Hepatocyte (in vitro differentiated cells): ENCODE results near the gene SORCS2.

Experiments used
- CTCF ChIP-seq: fragments of 200-600 bp; sonication (generic); IDR thresholded peaks from 2 replicates; pipeline ENCODE4 v1.5.1; 2016; ENCODE audit warnings: antibody characterized with exemption, mild to moderate bottlenecking; ENCODE audit not compliant: poor library complexity
- EZH2 ChIP-seq: fragments of 200-600 bp; sonication (generic); IDR thresholded peaks from 2 replicates; pipeline ENCODE4 v1.6.1; 2016; ENCODE audit warnings: antibody characterized with exemption, mild to moderate bottlenecking, borderline replicate concordance
- EZH2phosphoT487 ChIP-seq: fragments of 200-600 bp; sonication (generic); IDR thresholded peaks from one replicate; pipeline ENCODE4 v1.6.1; 2018; ENCODE audit warnings: antibody characterized with exemption, mild to moderate bottlenecking, low read depth, moderate library complexity; ENCODE audit not compliant: unreplicated experiment, severe bottlenecking

GRCh38 chr4:7675136-7675535 is 482.8 kb downstream of the SORCS2 start:
- no peak for TF ChIP-seq EZH2phosphoT487
- TF ChIP-seq CTCF = no peak
- TF ChIP-seq EZH2 = no peak
